SU-DHL-6 (cell line): ENCODE results near the gene CDK5RAP3.

Source experiments
- H2AFZ ChIP-seq: fragments of 200-600 bp; sonication (generic); 2 replicates; pipeline ENCODE4 v1.6.1; 2014; ENCODE audit warnings: low read depth, mild to moderate bottlenecking, moderate library complexity, mixed read lengths, antibody characterized with exemption, low read length; ENCODE audit not compliant: severe bottlenecking
- H3F3A ChIP-seq: fragments of 200-600 bp; shearing (Covaris generic); 2 replicates; pipeline ENCODE4 v1.6.0; 2016; ENCODE audit warnings: antibody characterized with exemption, mild to moderate bottlenecking; ENCODE audit not compliant: insufficient read depth
- H3K27ac ChIP-seq: fragments of 200-600 bp; sonication (generic); 2 replicates; pipeline ENCODE4 v1.5.1; 2016; ENCODE audit warnings: low read depth, mild to moderate bottlenecking, low read length, moderate library complexity, mixed read lengths
- H3K27me3 ChIP-seq: fragments of 200-600 bp; sonication (generic), shearing (Covaris generic); 2 replicates; pipeline ENCODE4 v1.6.0; 2014; ENCODE audit warnings: mild to moderate bottlenecking, low read length
- H3K36me3 ChIP-seq: fragments of 200-600 bp; sonication (generic); 2 replicates; pipeline ENCODE4 v1.6.1; 2014; ENCODE audit warnings: mild to moderate bottlenecking, low read length, mixed read lengths
- H3K4me2 ChIP-seq: fragments of 300-600, 200-600 bp; shearing (Covaris generic), sonication (generic); 2 replicates; pipeline ENCODE4 v1.6.0; 2014; ENCODE audit warnings: low read length, low read depth, mild to moderate bottlenecking; ENCODE audit not compliant: poor library complexity, severe bottlenecking
- H3K4me3 ChIP-seq: fragments of 200-600 bp; sonication (generic); 2 replicates; pipeline ENCODE4 v1.5.1; 2014; ENCODE audit warnings: antibody characterized with exemption, low read length, mild to moderate bottlenecking, mixed read lengths; ENCODE audit not compliant: insufficient read depth, poor library complexity, severe bottlenecking
- H3K79me2 ChIP-seq: fragments of 200-600 bp; sonication (generic); 2 replicates; pipeline ENCODE4 v1.6.1; 2014; ENCODE audit warnings: mild to moderate bottlenecking, low read length, moderate library complexity; ENCODE audit not compliant: insufficient read depth
- H3K9ac ChIP-seq: fragments of 200-600 bp; sonication (generic); 2 replicates; pipeline ENCODE4 v1.7.0; 2014; ENCODE audit warnings: mild to moderate bottlenecking, low read length
- H3K9me2 ChIP-seq: fragments of 200-600 bp; sonication (generic); replicated peaks from 2 replicates; pipeline ENCODE4 v1.6.1; 2014; ENCODE audit warnings: low read length; ENCODE audit not compliant: insufficient read depth
- H3K9me3 ChIP-seq: fragments of 200-600 bp; sonication (generic); 2 replicates; pipeline ENCODE4 v1.6.1; 2014; ENCODE audit warnings: low read length, mixed read lengths; ENCODE audit not compliant: insufficient read depth
- H4K20me1 ChIP-seq: fragments of 200-600 bp; sonication (generic); 2 replicates; pipeline ENCODE4 v1.6.1; 2014; ENCODE audit warnings: low read depth, mild to moderate bottlenecking, antibody characterized with exemption, low read length, moderate library complexity, mixed read lengths
- EZH2phosphoT487 ChIP-seq: fragments of 200-600 bp; sonication (generic), shearing (Covaris generic); conservative IDR thresholded peaks from 2 replicates; pipeline ENCODE4 v1.6.1; 2018; ENCODE audit warnings: mild to moderate bottlenecking, antibody characterized with exemption, low read length, moderate library complexity, mixed read lengths
- TF ChIP-seq, protein P1 (sequence below): fragments of 200-600 bp; sonication (generic); IDR thresholded peaks from one replicate; pipeline ENCODE4 v1.5.1; 2017; ENCODE audit warnings: antibody characterized with exemption, mild to moderate bottlenecking, low read length, moderate library complexity; ENCODE audit not compliant: insufficient read depth, poor library complexity, severe bottlenecking

Gene CDK5RAP3

DNA sequence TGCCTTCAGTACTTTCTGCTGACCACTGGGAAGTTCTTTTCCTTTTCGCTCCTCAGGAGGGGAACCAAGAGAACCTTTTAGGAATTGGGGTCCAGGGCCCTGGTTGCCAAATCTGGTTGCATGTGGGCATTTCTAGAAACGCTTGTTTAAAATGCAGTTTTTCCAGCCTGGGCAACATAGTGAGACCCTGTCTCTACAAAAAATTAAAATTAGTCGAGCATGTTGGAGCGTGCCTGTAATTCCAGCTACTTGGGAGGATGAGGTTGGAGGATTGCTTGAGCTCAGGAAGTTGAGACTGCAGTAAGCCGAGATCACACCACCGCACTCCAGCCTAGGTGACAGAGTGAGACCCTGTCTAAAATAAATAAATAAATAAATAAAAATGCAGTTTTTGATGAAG is 28.3 kb upstream of the CDK5RAP3 start:
- Histone ChIP-seq H2AFZ (no peak overlapping the region), H3K27ac (0 out of 2 replicates have a peak overlapping the region, but pooled peaks have one; percentile 23), H3K9ac (peak overlapping the region; percentile 86), H4K20me1 (no peaks in the 10 kb centered on the region), H3K4me3 (peak overlapping the region; percentile 87), H3K4me2 (peak overlapping the region; percentile 80), H3K27me3 (no peaks in the 10 kb centered on the region), H3K79me2 (peaks cover 8% of the 10 kb centered on the region; the same call in 1 of the 2 replicates), H3F3A (peaks cover 15% of the 10 kb centered on the region), H3K9me3 (no peaks in the 10 kb centered on the region), H3K9me2 (no peaks in the 10 kb centered on the region), H3K36me3 (no peaks in the 10 kb centered on the region)
- TF ChIP-seq, protein P1, sequence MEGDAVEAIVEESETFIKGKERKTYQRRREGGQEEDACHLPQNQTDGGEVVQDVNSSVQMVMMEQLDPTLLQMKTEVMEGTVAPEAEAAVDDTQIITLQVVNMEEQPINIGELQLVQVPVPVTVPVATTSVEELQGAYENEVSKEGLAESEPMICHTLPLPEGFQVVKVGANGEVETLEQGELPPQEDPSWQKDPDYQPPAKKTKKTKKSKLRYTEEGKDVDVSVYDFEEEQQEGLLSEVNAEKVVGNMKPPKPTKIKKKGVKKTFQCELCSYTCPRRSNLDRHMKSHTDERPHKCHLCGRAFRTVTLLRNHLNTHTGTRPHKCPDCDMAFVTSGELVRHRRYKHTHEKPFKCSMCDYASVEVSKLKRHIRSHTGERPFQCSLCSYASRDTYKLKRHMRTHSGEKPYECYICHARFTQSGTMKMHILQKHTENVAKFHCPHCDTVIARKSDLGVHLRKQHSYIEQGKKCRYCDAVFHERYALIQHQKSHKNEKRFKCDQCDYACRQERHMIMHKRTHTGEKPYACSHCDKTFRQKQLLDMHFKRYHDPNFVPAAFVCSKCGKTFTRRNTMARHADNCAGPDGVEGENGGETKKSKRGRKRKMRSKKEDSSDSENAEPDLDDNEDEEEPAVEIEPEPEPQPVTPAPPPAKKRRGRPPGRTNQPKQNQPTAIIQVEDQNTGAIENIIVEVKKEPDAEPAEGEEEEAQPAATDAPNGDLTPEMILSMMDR = no peak
- no peak for TF ChIP-seq EZH2phosphoT487

DNA sequence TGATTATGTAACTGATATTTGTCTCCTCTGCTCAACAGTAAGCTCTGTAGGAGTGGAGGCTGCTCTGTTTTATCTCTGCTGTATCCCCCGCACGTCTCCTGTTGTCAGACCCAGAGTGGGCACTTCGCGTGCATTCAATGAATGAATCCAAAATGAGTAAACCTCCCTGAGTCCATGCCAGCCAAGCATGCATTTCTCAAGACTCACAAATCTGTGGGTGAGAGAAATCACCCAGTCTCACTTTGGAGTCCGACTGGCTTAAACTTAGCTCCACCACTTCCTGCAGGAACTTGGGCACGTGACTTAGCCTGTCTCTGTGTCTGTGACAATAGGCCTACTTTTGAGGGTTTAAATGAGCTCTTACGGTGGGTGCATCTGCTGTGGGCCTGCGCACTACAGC is 25.8 kb upstream of the CDK5RAP3 start:
- Histone ChIP-seq H3K36me3 (no peaks in the 10 kb centered on the region), H3K4me3 (no peak overlapping the region), H3K9me3 (no peaks in the 10 kb centered on the region), H3K27ac (no peak overlapping the region), H3K79me2 (peaks cover 8% of the 10 kb centered on the region; the same call in 1 of the 2 replicates), H3F3A (peaks cover 11% of the 10 kb centered on the region), H3K9me2 (no peaks in the 10 kb centered on the region), H3K9ac (no peak overlapping the region), H4K20me1 (no peaks in the 10 kb centered on the region), H3K27me3 (no peaks in the 10 kb centered on the region), H3K4me2 (no peak overlapping the region), H2AFZ (no peak overlapping the region)
- TF ChIP-seq EZH2phosphoT487 = no peak
- TF ChIP-seq, protein P1 = no peak

DNA sequence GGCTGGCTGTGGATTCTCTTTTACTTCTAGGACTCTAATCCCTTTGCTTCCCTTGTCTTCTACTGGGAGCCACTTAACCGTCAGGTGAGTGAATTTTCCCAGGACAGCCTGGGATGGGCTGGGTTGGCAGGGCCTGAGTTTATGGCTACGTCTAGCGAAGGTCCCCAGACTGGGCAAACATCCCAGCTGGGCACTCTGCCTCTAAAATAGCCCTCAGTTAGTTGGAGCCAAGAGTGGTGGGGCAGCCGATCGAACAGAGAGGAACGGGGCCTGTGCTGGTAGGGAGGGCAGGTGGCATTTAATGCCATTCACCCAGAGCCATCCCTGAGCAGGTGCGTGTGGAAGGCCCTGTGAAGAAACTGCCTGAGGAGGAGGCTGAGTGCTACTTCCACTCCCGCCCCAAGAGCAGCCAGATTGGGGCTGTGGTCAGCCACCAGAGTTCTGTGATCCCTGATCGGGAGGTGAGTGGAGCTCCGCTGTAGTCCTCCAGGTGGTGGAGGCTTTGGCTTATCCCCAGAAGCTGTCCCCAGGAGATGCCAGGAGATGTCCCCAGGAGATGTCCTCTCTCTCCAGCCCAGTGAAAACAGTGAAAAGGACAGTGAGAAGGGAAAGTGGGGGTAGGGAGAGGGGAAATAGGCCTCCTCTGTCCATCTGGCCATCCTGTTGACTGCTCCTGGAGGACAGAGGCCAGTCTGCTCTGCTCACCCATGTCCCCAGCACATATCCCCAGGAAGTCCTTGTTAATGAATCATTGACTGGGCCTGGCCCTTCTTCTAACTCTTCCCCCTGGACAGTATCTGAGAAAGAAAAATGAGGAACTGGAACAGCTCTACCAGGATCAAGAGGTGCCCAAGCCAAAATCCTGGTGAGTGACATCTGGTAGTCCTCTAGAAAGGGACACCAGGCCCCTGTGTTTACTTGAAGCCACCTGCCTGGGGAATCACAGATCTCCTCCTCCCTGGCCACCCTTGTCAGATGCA is 25.1 kb upstream of the CDK5RAP3 start:
- no peaks in the 10 kb centered on the region for H3K27me3 ChIP-seq
- H3K9ac ChIP-seq = no peak overlapping the region
- H3K27ac ChIP-seq = no peak overlapping the region
- no peaks in the 10 kb centered on the region for H3K9me2 ChIP-seq
- no peaks in the 10 kb centered on the region for H3K36me3 ChIP-seq
- H3K9me3 ChIP-seq = no peaks in the 10 kb centered on the region
- H4K20me1 ChIP-seq = no peaks in the 10 kb centered on the region
- H3F3A ChIP-seq = peaks cover 11% of the 10 kb centered on the region
- H2AFZ ChIP-seq = no peak overlapping the region
- TF ChIP-seq, protein P1 = no peak
- TF ChIP-seq EZH2phosphoT487 = no peak
- no peak overlapping the region for H3K4me3 ChIP-seq
- peaks cover 8% of the 10 kb centered on the region; the same call in 1 of the 2 replicates for H3K79me2 ChIP-seq
- no peak overlapping the region for H3K4me2 ChIP-seq
